Upper lobe of right lung (tissue), 1 donor: ENCODE results near the gene POU2F1. TPM values are rescaled to one million over a fixed set of nuclear protein-coding genes. Genes with fewer than 3 reads are reported as not detected.

Experiments
- ATAC-seq: fragments of 200-7000 bp; cut with Tn5 transposase; one replicate; pipeline ENCODE4 v1.9.1; 2020; ENCODE audit warnings: mild to moderate bottlenecking, moderate library complexity
- DNase-seq: peaks from one replicate; pipeline ENCODE4 v3.0.0-alpha.2; 2020
- H3K27ac ChIP-seq: fragments of 200-600 bp; one replicate; pipeline ENCODE4 v1.8.0; 2022
- H3K27me3 ChIP-seq: fragments of 200-600 bp; one replicate; pipeline ENCODE4 v1.8.0; 2022; ENCODE audit warnings: mild to moderate bottlenecking
- H3K36me3 ChIP-seq: fragments of 200-600 bp; one replicate; pipeline ENCODE4 v1.8.0; 2022
- H3K4me1 ChIP-seq: fragments of 200-600 bp; one replicate; pipeline ENCODE4 v1.8.0; 2022
- H3K4me3 ChIP-seq: fragments of 200-600 bp; one replicate; pipeline ENCODE4 v1.8.0; 2022; ENCODE audit warnings: mild to moderate bottlenecking
- H3K9me3 ChIP-seq: fragments of 200-600 bp; one replicate; pipeline ENCODE4 v1.8.0; 2022
- CTCF ChIP-seq: fragments of 200-600 bp; IDR thresholded peaks from one replicate; pipeline ENCODE4 v1.8.0; 2022; ENCODE audit warnings: antibody characterized with exemption
- intact Hi-C: fragments of 100-400 bp; cut with DNase I; formaldehyde crosslinking; loops from one replicate; pipeline ENCODE4 v1.11.0; 2022
- total RNA-seq: library from RNA; stranded (reverse); fragmentation: NEBNext Ultra II Directional; extraction: Animal tissue kit (Norgen Biotek cat#: 25700); gene quantifications from one replicate; pipeline ENCODE4 v1.2.1, GENCODE V29; 2021
- donor health status: DM: no; HTN: yes; CAD: no; lungs with severe emphysema.

The POU2F1 gene
- total RNA-seq, 1 donor from 2014 or later, result 15.3 TPM

- no peak for TF ChIP-seq CTCF
Observed at GRCh38 chr1:167252986-167253385, 32.3 kb downstream of the POU2F1 start.

GRCh38 chr1:167258858-167259257 is 38.2 kb downstream of the POU2F1 start:
- Histone ChIP-seq H3K27ac (no peak overlapping the region), H3K9me3 (no peaks in the 10 kb centered on the region), H3K36me3 (no peaks in the 10 kb centered on the region), H3K4me3 (no peak overlapping the region), H3K27me3 (no peaks in the 10 kb centered on the region), H3K4me1 (peaks cover 12% of the 10 kb centered on the region)
- ATAC-seq (no peak), DNase-seq (no peak)
- intact Hi-C loops, result no loop called here
- no peak for TF ChIP-seq CTCF

More at GRCh38 chr1:167252986-167253385, 32.3 kb downstream of the POU2F1 start:
- ATAC-seq (no peak), DNase-seq (no peak)
- Histone ChIP-seq H3K4me1 (no peaks in the 10 kb centered on the region), H3K9me3 (no peaks in the 10 kb centered on the region), H3K27me3 (no peaks in the 10 kb centered on the region), H3K4me3 (no peak overlapping the region), H3K27ac (no peak overlapping the region), H3K36me3 (no peaks in the 10 kb centered on the region)
- intact Hi-C loops, result no loop called here

GRCh38 chr1:167262836-167263235 is 42.1 kb downstream of the POU2F1 start:
- H3K27me3 ChIP-seq, result no peaks in the 10 kb centered on the region
- TF ChIP-seq CTCF, result no peak
- no peaks in the 10 kb centered on the region for H3K9me3 ChIP-seq
- DNase-seq (no peak), ATAC-seq (no peak)
- intact Hi-C loops, result loop anchor here (10.0 kb wide), 1 partner anchor 272 kb away; no protein-coding TSS in a partner anchor
- H3K27ac ChIP-seq, result no peak overlapping the region
- H3K36me3 ChIP-seq, result no peaks in the 10 kb centered on the region
- peaks cover 23% of the 10 kb centered on the region for H3K4me1 ChIP-seq
- no peak overlapping the region for H3K4me3 ChIP-seq

GRCh38 chr1:167263344-167263743 is 42.7 kb downstream of the POU2F1 start:
- H3K27me3 ChIP-seq, result no peaks in the 10 kb centered on the region
- ATAC-seq, result no peak
- no peak overlapping the region for H3K4me3 ChIP-seq
- H3K27ac ChIP-seq, result no peak overlapping the region
- intact Hi-C loops, result loop anchor here (10.0 kb wide), 1 partner anchor 271 kb away; no protein-coding TSS in a partner anchor
- H3K36me3 ChIP-seq, result no peaks in the 10 kb centered on the region
- no peak for TF ChIP-seq CTCF
- no peaks in the 10 kb centered on the region for H3K9me3 ChIP-seq
- peaks cover 28% of the 10 kb centered on the region for H3K4me1 ChIP-seq
- no peak for DNase-seq

GRCh38 chr1:167263819-167264464 is 43.3 kb downstream of the POU2F1 start:
- H3K4me3 ChIP-seq, result no peak overlapping the region
- TF ChIP-seq CTCF, result no peak
- H3K36me3 ChIP-seq, result no peaks in the 10 kb centered on the region
- no peak overlapping the region for H3K27ac ChIP-seq
- H3K4me1 ChIP-seq, result peaks cover 32% of the 10 kb centered on the region
- no peaks in the 10 kb centered on the region for H3K27me3 ChIP-seq
- intact Hi-C loops, result loop anchor here (10.0 kb wide), 1 partner anchor 271 kb away; no protein-coding TSS in a partner anchor
- DNase-seq (no peak), ATAC-seq (peak; percentile 68)
- H3K9me3 ChIP-seq, result no peaks in the 10 kb centered on the region
